ENCODE data around the gene PDE10A. TPM values are rescaled to one million over a fixed set of nuclear protein-coding genes. Genes with fewer than 3 reads are reported as not detected.

The PDE10A gene
- total RNA-seq, 1 donor from 2014 or later, result 0.79 TPM

DNA sequence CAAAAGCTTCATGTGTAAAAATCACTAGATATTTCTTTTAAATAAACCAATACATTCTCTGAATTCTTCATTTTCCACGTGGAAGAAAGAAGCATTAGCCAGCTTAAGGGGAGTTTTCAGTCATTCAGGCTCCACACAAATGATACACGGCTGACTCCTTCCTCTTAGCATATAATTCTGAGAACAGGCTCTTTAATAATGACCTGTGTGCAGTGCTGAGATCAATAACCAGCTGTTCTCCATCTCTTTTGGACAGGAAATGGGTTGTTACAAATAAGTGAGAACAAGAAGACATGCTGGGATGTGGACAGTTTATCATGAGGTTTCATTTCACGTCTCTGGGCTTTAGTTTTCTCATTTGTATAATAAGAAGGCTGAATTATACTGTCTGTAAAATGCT is 206.8 kb downstream of the PDE10A start:
- no peaks in the 10 kb centered on the region for H3K27me3 ChIP-seq (ENCODE audit: control insufficient read depth, insufficient read depth, low read length)
- H3K4me3 ChIP-seq (ENCODE audit: low read depth, low read length), result no peak overlapping the region
- no peak for FAIRE-seq
- TF ChIP-seq, protein P1, sequence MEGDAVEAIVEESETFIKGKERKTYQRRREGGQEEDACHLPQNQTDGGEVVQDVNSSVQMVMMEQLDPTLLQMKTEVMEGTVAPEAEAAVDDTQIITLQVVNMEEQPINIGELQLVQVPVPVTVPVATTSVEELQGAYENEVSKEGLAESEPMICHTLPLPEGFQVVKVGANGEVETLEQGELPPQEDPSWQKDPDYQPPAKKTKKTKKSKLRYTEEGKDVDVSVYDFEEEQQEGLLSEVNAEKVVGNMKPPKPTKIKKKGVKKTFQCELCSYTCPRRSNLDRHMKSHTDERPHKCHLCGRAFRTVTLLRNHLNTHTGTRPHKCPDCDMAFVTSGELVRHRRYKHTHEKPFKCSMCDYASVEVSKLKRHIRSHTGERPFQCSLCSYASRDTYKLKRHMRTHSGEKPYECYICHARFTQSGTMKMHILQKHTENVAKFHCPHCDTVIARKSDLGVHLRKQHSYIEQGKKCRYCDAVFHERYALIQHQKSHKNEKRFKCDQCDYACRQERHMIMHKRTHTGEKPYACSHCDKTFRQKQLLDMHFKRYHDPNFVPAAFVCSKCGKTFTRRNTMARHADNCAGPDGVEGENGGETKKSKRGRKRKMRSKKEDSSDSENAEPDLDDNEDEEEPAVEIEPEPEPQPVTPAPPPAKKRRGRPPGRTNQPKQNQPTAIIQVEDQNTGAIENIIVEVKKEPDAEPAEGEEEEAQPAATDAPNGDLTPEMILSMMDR (IDR thresholded peaks at IDR 0.05; ENCODE audit: insufficient read depth, low read length, severe bottlenecking), result no peak
- no peak for DNase-seq (ENCODE audit: low read depth)
- H3K36me3 ChIP-seq (ENCODE audit: control insufficient read depth, insufficient read depth, low read length), result no peaks in the 10 kb centered on the region

DNA sequence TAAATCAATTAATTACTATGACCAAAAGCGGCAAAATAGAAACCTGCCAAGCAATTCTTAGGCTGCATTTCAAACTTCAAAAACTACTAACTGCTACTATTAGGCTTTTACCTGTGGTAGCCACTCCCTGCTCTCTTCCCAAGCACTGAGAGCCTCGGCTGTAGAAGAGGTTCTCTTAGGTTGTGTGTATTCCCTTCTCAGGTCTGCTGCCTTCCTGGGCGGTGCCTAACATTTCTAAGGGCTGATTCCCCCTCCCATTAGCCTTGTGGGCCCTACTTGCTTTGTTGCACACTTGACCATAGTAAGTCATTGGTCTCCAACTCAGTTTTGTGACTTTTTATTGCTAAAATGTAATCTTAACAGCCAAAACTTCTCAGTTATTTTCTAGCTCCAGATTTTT is 207.6 kb downstream of the PDE10A start:
- TF ChIP-seq, protein P1 (IDR thresholded peaks at IDR 0.05; ENCODE audit: insufficient read depth, low read length, severe bottlenecking), result no peak
- FAIRE-seq, result no peak
- H3K27me3 ChIP-seq (ENCODE audit: control insufficient read depth, insufficient read depth, low read length), result no peaks in the 10 kb centered on the region
- H3K36me3 ChIP-seq (ENCODE audit: control insufficient read depth, insufficient read depth, low read length), result no peaks in the 10 kb centered on the region
- no peak overlapping the region for H3K4me3 ChIP-seq (ENCODE audit: low read depth, low read length)
- no peak for DNase-seq (ENCODE audit: low read depth)

DNA sequence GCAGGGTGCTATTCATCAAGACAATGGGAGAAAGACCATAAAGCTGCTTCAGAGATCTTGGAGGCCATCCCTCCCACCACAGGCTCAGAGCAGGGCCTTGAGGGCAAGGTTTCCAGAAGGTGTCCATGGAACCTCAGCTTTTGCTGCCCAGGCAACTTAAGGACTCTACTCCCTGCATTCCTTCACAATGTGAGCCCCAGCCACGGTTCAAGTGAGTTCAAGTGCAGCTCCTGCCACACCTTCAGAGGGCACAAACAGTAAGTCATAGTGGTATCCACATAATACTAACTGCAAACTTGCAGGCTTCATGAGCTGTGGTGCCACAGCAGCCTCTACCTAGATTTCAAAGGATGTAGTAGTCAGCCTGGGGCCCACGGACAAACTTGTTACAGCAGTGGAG is 209.6 kb downstream of the PDE10A start:
- H3K4me3 ChIP-seq (ENCODE audit: low read depth, low read length), result no peak overlapping the region
- TF ChIP-seq, protein P1 (IDR thresholded peaks at IDR 0.05; ENCODE audit: insufficient read depth, low read length, severe bottlenecking), result no peak
- FAIRE-seq (no peak), DNase-seq (ENCODE audit: low read depth) (no peak)
- no peaks in the 10 kb centered on the region for H3K27me3 ChIP-seq (ENCODE audit: control insufficient read depth, insufficient read depth, low read length)
- no peaks in the 10 kb centered on the region for H3K36me3 ChIP-seq (ENCODE audit: control insufficient read depth, insufficient read depth, low read length)

DNA sequence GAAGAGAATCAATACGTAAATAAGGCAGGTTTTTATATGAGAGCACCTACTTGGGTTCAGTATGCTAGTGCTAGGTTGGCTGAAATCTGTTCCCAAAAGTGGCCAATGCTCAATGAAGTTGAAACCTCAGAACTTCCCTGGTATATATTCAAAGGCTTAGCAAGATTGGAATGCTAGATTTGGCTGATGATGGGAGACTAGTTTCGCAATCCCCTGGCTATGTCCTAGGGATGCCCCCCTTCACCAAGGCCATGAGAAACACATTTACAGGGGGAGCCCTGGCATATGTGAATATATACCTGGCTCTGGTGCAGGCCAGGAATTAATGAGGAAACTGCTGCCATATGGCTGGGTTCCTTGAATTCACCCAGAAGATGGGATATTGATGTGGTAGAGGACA is 211.2 kb downstream of the PDE10A start:
- no peak for FAIRE-seq
- H3K4me3 ChIP-seq (ENCODE audit: low read depth, low read length), result no peak overlapping the region
- TF ChIP-seq, protein P1 (IDR thresholded peaks at IDR 0.05; ENCODE audit: insufficient read depth, low read length, severe bottlenecking), result no peak

DNA sequence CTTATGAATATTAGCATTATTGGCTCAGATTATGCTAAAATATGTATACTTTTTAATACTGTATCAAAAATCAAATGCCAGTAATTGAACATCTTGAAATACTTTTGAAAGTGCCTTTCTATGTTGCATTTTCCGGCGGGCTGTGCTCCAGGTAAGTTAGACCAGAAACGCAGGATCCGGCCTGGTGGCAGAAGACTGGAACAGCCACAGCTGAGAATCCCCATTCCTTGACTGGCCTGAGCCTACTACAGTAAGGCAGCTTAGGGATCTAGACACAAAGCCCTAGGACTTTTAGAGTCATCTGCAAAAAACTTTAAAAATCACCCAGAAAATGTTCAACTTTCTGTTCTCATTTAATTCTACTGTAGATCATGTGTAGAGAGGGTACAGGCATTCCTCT is 214.8 kb downstream of the PDE10A start:
- no peak for DNase-seq (ENCODE audit: low read depth)
- TF ChIP-seq, protein P1 (IDR thresholded peaks at IDR 0.05; ENCODE audit: insufficient read depth, low read length, severe bottlenecking), result no peak
- Histone ChIP-seq H3K4me3 (ENCODE audit: low read depth, low read length) (no peak overlapping the region), H3K36me3 (ENCODE audit: control insufficient read depth, insufficient read depth, low read length) (no peaks in the 10 kb centered on the region), H3K27me3 (ENCODE audit: control insufficient read depth, insufficient read depth, low read length) (no peaks in the 10 kb centered on the region)
- no peak for FAIRE-seq

More for the DNA sequence above, 211.2 kb downstream of the PDE10A start:
- Histone ChIP-seq H3K27me3 (ENCODE audit: control insufficient read depth, insufficient read depth, low read length) (no peaks in the 10 kb centered on the region), H3K36me3 (ENCODE audit: control insufficient read depth, insufficient read depth, low read length) (no peaks in the 10 kb centered on the region)
- DNase-seq (ENCODE audit: low read depth), result no peak

DNA sequence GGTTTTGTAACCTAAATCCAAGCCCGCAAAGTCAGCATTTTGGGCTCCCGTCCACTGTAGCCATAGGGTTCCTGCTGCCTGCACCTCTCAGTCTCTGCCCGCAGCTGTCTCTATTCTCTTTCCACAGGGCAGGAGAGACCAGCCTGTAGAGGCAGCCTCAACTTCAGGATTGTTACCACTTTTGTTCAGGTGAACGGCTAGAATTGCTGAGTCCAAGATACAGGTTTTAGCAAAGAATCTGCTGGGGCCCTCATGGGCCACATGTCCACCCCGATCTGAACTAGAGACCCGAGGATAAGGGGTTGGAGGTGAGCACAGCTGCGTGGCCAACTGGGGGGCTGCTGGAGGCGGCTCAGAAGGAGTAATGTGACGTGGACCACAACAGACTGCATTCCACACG is 215.9 kb downstream of the PDE10A start:
- TF ChIP-seq, protein P1 (IDR thresholded peaks at IDR 0.05; ENCODE audit: insufficient read depth, low read length, severe bottlenecking), result no peak
- Histone ChIP-seq H3K4me3 (ENCODE audit: low read depth, low read length) (no peak overlapping the region), H3K27me3 (ENCODE audit: control insufficient read depth, insufficient read depth, low read length) (no peaks in the 10 kb centered on the region), H3K36me3 (ENCODE audit: control insufficient read depth, insufficient read depth, low read length) (no peaks in the 10 kb centered on the region)
- DNase-seq (ENCODE audit: low read depth), result no peak
- FAIRE-seq, result no peak
